Measurements from ENCODE around the gene SP1.

The SP1 gene

GRCh38 chr12:53459097-53459496 is 79.1 kb downstream of the SP1 start:
- no peak for TF ChIP-seq EZH2phosphoT487 (conservative IDR thresholded peaks at IDR 0.05; ENCODE audit: low read length)
- no peak for TF ChIP-seq CTCF (IDR thresholded peaks at IDR 0.05; ENCODE audit: insufficient read depth, low read length, poor library complexity, severe bottlenecking)
- Histone ChIP-seq H3K27ac (ENCODE audit: low read depth, low read length) (no peak overlapping the region), H3K4me2 (ENCODE audit: low read depth, low read length, poor library complexity, severe bottlenecking) (no peak overlapping the region), H4K20me1 (ENCODE audit: low read depth, low read length) (peaks cover 51% of the 10 kb centered on the region), H3K27me3 (ENCODE audit: low read length) (no peaks in the 10 kb centered on the region), H3K9me2 (replicated peaks; ENCODE audit: insufficient read depth, low read length) (no peaks in the 10 kb centered on the region), H2AFZ (ENCODE audit: low read depth, low read length, severe bottlenecking) (no peak overlapping the region), H3K79me2 (ENCODE audit: insufficient read depth, low read length) (peaks cover 86% of the 10 kb centered on the region), H3K9ac (ENCODE audit: low read length) (no peak overlapping the region), H3F3A (ENCODE audit: insufficient read depth) (peaks cover 24% of the 10 kb centered on the region; the same call in 1 of the 2 replicates), H3K4me3 (ENCODE audit: insufficient read depth, low read length, poor library complexity, severe bottlenecking) (no peak overlapping the region), H3K36me3 (ENCODE audit: low read length) (peaks cover 85% of the 10 kb centered on the region), H3K9me3 (ENCODE audit: insufficient read depth, low read length) (no peaks in the 10 kb centered on the region)

GRCh38 chr12:53461059-53461458 is 81.1 kb downstream of the SP1 start:
- Histone ChIP-seq H2AFZ (ENCODE audit: low read depth, low read length, severe bottlenecking) (no peak overlapping the region), H3K36me3 (ENCODE audit: low read length) (peaks cover 85% of the 10 kb centered on the region), H3K9me3 (ENCODE audit: insufficient read depth, low read length) (no peaks in the 10 kb centered on the region), H3K79me2 (ENCODE audit: insufficient read depth, low read length) (peaks cover 73% of the 10 kb centered on the region), H4K20me1 (ENCODE audit: low read depth, low read length) (peaks cover 40% of the 10 kb centered on the region), H3F3A (ENCODE audit: insufficient read depth) (peaks cover 23% of the 10 kb centered on the region), H3K27ac (ENCODE audit: low read depth, low read length) (no peak overlapping the region), H3K9ac (ENCODE audit: low read length) (no peak overlapping the region), H3K4me3 (ENCODE audit: insufficient read depth, low read length, poor library complexity, severe bottlenecking) (no peak overlapping the region), H3K4me2 (ENCODE audit: low read depth, low read length, poor library complexity, severe bottlenecking) (no peak overlapping the region), H3K27me3 (ENCODE audit: low read length) (no peaks in the 10 kb centered on the region), H3K9me2 (replicated peaks; ENCODE audit: insufficient read depth, low read length) (no peaks in the 10 kb centered on the region)
- TF ChIP-seq EZH2phosphoT487 (conservative IDR thresholded peaks at IDR 0.05; ENCODE audit: low read length) (no peak), CTCF (IDR thresholded peaks at IDR 0.05; ENCODE audit: insufficient read depth, low read length, poor library complexity, severe bottlenecking) (no peak)

- Histone ChIP-seq H3K27ac (ENCODE audit: low read depth, low read length) (no peak overlapping the region), H3K4me3 (ENCODE audit: insufficient read depth, low read length, poor library complexity, severe bottlenecking) (no peak overlapping the region), H4K20me1 (ENCODE audit: low read depth, low read length) (peaks cover 43% of the 10 kb centered on the region), H3K9me3 (ENCODE audit: insufficient read depth, low read length) (no peaks in the 10 kb centered on the region), H3K9me2 (replicated peaks; ENCODE audit: insufficient read depth, low read length) (no peaks in the 10 kb centered on the region), H3K27me3 (ENCODE audit: low read length) (no peaks in the 10 kb centered on the region), H3K79me2 (ENCODE audit: insufficient read depth, low read length) (peaks cover 73% of the 10 kb centered on the region), H2AFZ (ENCODE audit: low read depth, low read length, severe bottlenecking) (no peak overlapping the region), H3K4me2 (ENCODE audit: low read depth, low read length, poor library complexity, severe bottlenecking) (no peak overlapping the region), H3F3A (ENCODE audit: insufficient read depth) (peaks cover 27% of the 10 kb centered on the region), H3K36me3 (ENCODE audit: low read length) (peaks cover 85% of the 10 kb centered on the region), H3K9ac (ENCODE audit: low read length) (no peak overlapping the region)
- no peak for TF ChIP-seq CTCF (IDR thresholded peaks at IDR 0.05; ENCODE audit: insufficient read depth, low read length, poor library complexity, severe bottlenecking)
- no peak for TF ChIP-seq EZH2phosphoT487 (conservative IDR thresholded peaks at IDR 0.05; ENCODE audit: low read length)
Observed at GRCh38 chr12:53461591-53461990, 81.6 kb downstream of the SP1 start.

All from SU-DHL-6 (cell line).